DMS53 treated with DMSO at 0.1 percent for 48 hours (cell line): ENCODE data around the gene TMEM161A.
"Not testable (repeated sequence)": the region's sequence is repeated elsewhere in the genome, so short reads cannot be mapped to it uniquely, and the experiment has no call there.

Source experiments
- DNase-seq: peaks from one replicate; lab custom pipeline; 2025; ENCODE audit not compliant: unreplicated experiment; lab: John Stamatoyannopoulos, UW

Gene TMEM161A

DNA sequence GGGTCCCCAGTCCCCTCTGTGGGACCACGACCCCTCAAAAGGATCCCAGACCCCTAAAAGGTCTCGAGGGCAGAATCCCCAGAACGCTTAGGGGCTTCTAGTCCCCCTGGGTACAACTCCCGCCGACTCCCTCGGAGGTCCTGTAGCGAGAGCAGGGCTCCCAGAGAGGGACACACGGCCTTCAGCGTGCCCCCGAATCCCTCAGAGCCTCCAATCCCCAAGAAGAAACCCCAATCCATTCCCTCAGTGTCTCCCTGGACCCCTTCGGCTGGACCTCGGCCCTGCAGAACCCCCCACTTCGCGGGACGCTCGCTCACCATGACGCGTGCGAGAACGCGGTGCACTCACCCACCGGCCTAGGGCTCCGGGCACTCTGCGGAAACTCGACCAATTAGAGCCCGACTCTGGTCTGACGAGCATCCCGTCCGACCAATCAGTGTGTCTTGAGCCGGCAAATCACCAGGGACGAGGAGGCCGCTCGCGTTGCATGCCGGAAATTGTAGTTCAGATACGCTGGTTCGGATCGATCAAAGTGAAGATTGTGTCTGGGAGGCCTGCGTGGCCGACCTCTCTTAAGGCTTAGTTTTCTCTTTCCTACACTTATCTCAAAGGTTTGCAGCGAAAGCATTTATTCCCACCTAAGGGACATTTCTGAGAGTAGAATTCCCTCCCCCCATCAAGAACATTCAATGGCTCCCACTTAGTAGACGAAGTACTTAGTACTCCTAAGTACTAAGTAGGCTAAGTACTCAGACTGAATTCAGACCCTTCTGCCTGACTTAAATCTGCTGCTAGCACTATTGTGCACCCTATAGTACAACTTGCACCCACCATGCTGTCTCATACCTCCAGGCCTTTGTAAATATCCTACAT lies at the start of gene TMEM161A:
Gene TMEM161A, minus strand, starts transcription at position 370 of the 873 bp plus-strand sequence. Its CDS starts 50 bp downstream, at position 320.
- peak; percentile 82 for DNase-seq

DNA sequence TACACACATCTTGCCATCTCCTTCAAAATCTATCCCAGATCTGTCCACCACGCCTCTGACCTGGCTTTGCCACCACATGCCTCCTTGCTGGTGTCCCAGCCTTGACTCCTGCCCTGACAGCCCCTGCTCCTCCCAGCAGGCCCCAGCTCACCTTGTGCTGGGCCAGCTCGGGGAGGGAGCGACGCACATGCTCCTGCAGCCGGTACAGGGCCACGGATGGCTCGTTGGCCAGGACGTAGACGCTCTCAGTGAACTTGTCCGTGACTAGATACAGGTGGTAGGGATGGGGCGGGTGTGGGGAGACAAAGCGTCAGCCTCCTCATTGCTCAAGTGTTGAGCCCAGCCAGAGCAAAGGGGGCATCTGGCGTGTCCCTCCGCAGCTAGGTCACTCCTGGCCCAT lies 48.5 kb upstream of the TMEM161A start:
- no peak for DNase-seq

DNA sequence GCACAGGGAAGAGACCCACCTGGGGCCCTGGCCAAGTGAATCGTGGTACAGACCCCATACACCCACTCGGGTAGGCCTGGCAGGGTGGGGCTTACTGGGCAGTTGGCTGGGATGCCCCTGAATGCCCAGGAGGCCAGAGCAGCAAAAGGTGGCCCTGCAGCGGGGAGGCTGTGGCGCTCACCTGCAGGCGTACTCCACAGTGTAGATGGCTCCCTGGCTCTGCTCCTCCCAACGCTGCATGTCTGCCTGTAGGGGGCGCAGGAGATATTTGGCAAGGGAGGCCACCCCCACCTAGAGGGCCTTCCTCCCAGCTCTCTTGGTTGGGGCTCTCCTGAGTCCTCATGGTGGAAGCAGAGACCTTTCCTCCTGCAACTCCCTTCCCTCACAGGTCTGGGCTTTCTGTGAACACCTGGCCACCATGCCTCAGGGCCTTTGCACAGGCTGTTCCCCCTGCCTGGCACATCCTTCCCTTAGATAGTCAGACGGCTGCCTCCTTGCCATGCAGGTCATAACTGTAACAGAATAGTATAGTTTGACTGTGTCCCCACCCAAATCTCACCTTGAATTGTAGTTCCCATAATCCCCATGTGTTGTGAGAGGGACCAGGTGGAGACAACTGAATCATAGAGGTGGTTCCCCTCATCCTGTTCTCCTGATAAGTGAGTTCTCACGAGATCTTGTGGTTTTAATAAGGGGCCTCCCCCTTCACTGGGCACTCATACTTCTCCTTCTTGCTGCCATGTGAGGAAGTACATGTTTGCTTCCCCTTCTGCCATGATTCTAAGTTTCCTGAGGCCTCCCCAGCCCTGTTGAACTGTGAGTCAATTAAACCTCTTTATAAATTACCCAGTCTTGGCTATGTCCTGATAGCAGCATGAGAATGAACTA lies 47.8 kb upstream of the TMEM161A start:
- DNase-seq = peak; percentile 9

DNA sequence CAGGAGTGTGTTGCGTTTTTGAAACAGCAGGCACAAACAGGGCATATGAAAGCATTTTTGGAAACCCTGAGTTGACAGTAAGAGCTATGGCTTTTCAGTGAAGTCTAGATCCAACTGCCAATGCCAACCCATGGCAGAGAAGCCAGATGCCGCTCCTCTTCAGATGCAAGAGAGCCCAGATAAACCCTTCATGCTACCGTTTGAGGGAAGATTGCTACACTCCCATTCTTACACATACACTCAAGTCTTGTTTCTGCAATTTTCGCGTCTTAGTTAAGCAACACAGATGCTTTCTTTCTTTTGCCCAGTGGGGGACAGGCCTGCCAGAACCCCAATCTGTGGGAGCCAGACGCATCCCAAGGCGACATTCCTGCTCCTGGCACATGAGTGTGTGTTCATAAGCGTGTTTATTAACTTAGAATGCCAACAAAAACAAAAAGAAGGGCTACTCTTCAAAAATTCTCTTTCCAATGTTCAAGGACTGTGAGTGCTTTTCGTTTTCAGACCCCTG lies 43.3 kb upstream of the TMEM161A start:
- DNase-seq = no peak

DNA sequence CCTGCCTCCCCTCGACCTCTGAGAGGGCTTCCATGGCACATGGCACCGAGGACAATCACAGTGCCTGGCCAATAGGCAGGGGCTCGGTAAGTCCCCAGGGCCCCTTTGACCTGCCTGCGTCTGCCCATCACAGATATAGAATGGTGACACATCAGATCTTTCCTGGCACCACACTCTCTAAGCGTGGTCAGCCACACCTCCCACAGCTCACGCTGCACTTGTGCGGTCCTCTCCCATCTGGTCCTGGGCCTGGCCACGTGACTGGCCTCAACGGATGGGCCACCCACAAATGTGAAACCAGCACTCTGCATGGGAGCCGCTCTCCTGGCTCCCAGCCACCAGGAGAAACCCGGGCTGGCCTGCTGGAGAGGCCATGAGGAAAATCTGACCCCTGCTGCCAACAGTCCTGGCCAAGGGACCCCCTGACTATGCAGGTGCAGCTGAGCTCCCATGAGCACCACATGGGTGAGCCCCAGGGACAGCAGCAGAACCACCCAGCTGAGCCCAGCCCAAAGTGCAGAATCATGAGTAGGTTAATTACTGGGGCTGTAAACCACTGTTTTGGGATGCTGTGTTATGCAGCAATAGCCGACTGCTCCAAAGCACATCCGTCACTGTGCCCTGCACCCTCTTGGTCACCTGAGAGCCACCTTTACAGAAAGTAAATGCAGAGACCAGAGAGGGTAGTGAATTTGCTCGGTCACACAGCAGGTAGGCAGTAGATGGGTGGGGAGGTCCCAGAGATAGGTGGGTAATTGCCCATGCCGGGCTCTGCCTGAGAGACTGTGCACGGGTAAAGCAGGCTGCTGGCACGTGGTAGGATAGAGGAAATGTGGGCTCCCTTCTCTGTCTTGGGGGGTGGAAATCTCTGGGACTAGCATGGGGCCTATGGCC lies 41.5 kb upstream of the TMEM161A start:
- no peak for DNase-seq

DNA sequence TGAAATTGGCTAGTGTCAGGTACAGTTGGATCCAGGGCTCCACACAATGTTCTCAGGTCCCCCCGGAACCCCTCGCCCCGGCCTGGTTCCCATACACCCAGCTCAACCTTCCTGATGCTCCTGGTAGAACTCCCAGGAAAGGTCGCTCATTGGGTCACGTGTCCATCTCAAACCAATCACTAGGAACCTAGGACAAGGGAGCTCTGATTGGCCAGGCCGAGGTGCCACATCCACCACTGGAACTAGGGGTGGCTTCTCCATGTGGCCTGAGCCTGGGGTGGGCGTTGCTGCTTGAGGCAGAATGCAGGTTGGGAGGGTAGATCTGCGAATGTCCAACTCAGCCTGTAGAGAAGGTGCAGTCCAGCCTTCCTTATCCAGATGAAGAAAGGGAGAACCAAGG lies 38.7 kb upstream of the TMEM161A start:
- no peak for DNase-seq

DNA sequence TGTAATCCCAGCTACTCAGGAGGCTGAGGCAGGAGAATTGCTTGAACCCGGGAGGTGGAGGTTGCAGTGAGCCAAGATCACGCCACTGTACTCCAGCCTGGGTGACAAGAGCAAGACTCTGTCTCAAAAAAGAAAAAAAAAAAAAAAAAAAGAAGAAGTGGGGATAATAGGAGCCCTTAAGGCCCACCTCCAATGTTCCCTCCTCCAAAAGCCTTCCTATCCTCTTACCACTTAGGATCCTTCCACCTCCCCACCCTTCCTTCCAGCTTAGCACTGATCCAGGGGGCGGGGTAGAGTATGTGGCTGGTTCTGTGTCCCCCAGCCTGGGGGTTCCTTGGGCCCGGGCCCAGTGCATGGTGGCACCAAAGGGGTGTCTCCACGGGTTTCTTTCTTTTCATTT lies 35.0 kb upstream of the TMEM161A start:
- not testable (repeated sequence) for DNase-seq

DNA sequence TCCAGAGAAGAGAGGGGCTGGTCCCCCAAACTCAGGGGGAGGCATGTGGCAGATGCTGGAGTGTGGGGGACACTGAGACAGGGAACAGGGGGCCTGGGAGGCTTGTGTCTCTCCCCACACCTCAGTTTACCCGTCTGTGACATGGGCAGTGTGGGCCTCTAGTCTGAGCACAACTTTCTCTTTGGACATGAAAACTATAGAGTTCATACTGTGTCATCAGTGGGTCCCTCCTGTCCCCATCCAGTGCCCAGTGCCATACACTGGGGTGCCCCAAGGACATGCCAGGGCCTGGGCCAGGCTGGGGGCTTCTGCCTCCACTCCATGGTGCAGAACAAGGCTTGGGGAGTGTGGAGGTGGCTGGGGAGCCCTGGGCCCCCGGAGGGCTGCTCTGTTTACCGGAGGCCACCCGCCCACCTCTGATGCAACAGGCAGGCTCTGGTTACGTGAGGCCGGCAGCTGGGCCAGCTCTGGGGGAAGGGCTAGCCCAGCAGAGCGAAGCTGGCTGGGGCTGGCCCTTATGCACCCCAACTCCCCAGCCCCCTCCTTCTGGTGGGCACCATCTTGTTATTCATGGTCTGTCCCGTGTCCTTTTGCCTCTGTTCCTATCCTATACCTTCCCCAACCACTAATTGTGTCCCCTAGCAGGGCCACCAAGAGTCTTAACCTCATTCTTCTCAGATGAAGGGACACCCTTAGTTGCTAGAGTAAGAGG lies 33.7 kb upstream of the TMEM161A start:
- DNase-seq = no peak

DNA sequence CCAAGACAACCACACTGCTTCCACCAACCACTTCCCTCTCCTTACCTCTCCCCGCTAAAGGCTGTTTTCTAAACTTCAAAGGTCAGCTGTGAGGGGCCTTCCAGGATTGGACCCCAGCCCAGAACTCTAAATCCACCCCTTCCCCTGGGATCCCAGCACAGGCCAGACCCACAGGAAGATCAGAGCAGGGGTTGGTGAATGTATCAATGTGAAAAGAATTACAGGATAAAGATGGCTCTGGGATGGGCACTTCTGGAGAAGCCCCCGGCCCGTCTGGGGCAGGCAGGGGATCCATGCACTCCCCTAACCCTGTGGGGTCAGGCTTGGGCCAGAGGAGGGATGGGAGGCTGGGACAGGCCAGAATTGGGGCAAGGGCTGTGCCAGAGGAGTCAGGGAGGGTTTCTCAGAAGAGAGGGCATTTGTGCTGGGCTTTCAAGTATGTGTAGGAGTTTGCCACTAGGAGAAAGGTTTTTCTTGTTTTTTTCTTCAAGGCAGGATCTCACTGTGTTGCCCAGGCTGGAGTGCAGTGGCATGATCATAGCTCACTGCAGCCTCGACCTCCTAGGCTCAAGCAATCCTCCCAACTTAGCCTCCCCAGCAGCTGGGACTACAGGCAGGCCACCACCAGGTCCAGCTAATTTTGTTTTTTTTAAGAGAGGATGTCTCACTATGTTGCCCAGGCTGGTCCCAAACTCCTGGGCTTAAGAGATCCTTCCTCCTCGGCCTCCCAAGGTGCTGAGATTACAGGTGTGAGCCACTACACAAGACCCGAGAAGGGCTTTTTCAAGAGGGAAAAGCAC lies 32.8 kb upstream of the TMEM161A start:
- DNase-seq = no peak

- peak; percentile 53 for DNase-seq
These were observed 32.0 kb upstream of the TMEM161A start, which contains the start of gene MEF2B for GRCh38 chr19:19170053-19170872. MEF2B (minus strand) TSS chr19:19170263; CDS start chr19:19150735, 19,528 bp downstream.

DNA sequence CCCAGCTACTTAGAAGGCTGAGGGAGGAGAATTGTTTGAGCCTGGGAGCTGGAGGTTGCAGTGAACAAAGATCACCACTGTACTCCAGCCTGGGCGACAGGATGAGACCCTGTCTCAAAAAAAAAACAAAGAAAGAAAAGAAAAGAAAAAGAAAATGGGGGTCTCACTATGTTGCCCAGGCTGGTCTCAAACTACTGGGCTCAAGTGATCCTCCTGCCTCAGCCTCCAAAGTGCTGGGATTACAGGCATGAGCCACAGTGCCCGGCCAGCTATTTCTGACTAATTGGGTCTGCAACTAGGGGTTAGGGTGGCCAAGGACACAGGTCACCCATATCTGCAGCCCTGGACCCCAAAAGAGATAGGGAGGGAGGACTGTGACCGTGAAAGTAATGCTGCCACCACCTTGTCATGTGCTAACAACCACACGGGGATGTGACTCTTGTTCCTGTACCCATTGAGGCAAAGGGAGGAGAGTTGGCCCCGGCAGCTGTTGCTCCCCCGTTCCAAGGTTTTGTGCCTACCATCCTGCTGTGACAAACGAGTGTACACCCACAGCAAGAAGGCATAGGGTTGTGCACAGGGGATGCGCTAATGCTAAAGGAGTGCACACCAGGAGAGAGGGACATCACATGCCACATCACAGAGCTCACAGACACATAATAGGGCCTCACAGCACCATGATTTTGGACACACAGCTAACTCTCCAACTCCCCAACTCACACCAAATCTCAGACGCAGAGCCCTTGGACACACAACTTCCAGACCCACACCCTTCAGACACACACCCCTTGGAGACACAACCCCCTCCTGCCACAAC lies 31.2 kb upstream of the TMEM161A start:
- no peak for DNase-seq

DNA sequence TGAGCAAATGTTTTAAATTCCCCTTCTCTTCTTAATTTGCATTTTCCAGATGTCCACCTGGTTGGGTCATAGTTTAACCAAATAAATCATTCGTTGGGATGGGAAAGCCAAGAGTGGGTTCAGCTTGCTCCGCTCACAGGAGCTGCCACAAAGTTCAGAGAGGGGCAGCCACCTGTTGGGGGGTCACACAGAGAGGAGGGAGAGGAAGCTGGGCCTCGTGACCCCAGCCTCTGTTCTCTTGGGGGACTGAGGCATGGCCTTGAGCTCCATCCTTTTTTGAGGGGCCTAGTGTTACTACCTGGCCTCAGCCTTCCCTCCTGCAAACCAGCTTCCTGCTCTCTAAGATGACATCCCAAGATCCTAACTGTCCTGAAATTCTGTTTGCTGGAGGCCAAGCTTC lies 29.3 kb upstream of the TMEM161A start:
- no peak for DNase-seq

- DNase-seq = no peak
These were observed 27.1 kb upstream of the TMEM161A start for GRCh38 chr19:19165396-19165795.

DNA sequence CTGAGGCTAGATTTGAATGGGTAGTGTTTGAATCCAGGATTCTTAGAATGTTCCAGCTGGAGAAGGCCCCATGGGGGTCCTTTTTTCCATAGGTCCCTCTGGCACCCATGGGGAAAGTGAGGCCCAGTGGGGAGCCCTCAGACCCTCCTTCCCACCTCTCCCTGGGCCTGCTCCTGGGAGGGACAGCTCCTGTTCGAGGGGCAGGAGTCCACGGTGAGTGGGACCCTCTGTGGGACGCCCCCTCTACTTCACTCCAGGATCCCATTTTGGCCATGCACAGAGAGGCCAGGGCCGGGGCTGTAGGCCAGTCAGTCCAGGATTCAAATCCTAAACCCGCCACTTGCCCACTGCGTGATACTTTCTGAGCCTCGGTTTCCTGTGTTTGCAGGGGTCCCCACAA lies 24.2 kb upstream of the TMEM161A start:
- DNase-seq = no peak

DNA sequence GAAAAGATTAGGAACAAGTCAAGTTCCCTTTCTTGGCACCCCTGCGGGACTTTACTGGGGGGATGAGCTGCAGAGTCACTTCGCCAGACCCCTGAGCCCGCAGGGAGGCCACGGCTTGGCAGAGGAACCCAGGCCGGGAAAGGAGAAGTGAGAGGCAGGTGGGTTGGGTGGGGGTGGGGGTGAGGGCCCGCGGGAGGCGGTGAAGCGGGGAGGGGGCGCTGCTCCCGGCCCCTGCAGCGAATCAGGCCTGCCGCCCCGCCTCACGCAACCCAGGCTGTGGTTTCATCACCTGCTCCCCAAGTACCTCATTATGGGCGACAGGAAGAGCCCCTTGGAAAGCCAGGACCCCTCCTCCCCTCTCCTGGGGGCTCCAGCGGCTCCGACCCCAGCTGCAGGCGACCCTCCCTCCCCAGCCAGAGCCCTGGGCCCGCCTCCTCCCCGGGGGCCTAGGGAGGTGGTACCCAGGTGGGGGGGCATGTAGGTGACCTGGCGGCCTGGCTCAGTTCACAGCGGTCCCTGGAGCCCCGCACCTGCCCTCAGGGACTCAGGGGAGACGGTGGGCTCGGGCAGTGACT lies 22.3 kb upstream of the TMEM161A start:
- DNase-seq = no peak

- DNase-seq = no peak
These were observed 21.3 kb upstream of the TMEM161A start for GRCh38 chr19:19159534-19159933.

- no peak for DNase-seq
These were observed 19.5 kb upstream of the TMEM161A start for GRCh38 chr19:19157808-19158207.
